ENCODE data around the gene MEIOC.
"Not testable (repeated sequence)": the region's sequence is repeated elsewhere in the genome, so short reads cannot be mapped to it uniquely, and the experiment has no call there.

MEIOC gene

GRCh38 chr17:44655983-44656710 is at the start of gene MEIOC:
Gene MEIOC (plus strand): TSS chr17:44656468. CDS start chr17:44656614, 146 bp downstream.
- DNase-seq = no peak

GRCh38 chr17:44606658-44607057 is 49.6 kb upstream of the MEIOC start:
- DNase-seq = no peak

GRCh38 chr17:44607836-44608690 is 48.2 kb upstream of the MEIOC start:
- peak; percentile 93 for DNase-seq

GRCh38 chr17:44608727-44609435 is 47.4 kb upstream of the MEIOC start:
- DNase-seq = peak; percentile 88

- DNase-seq = peak; percentile 74
Measured at GRCh38 chr17:44610331-44610730, 45.9 kb upstream of the MEIOC start.

GRCh38 chr17:44610871-44611270 is 45.4 kb upstream of the MEIOC start:
- DNase-seq = no peak

- no peak for DNase-seq
Measured at GRCh38 chr17:44614862-44615261, 41.4 kb upstream of the MEIOC start.

- DNase-seq = not testable (repeated sequence)
Measured at GRCh38 chr17:44618652-44619051, 37.6 kb upstream of the MEIOC start.

- DNase-seq = no peak
Measured at GRCh38 chr17:44623070-44623725, 33.1 kb upstream of the MEIOC start.

GRCh38 chr17:44627513-44628242 is 28.6 kb upstream of the MEIOC start:
- no peak for DNase-seq

GRCh38 chr17:44628243-44629188 is 27.8 kb upstream of the MEIOC start:
- DNase-seq = peak; percentile 89

- no peak for DNase-seq
Measured at GRCh38 chr17:44629314-44629713, 27.0 kb upstream of the MEIOC start.

- no peak for DNase-seq
Measured at GRCh38 chr17:44630703-44631102, 25.6 kb upstream of the MEIOC start.

- no peak for DNase-seq
Measured at GRCh38 chr17:44633998-44634397, 22.3 kb upstream of the MEIOC start.

- not testable (repeated sequence) for DNase-seq
Measured at GRCh38 chr17:44634401-44634800, 21.9 kb upstream of the MEIOC start.

- DNase-seq = no peak
Measured at GRCh38 chr17:44636562-44636961, 19.7 kb upstream of the MEIOC start.

GRCh38 chr17:44637066-44637465 is 19.2 kb upstream of the MEIOC start:
- DNase-seq = no peak

GRCh38 chr17:44642834-44643233 is 13.4 kb upstream of the MEIOC start:
- DNase-seq = no peak

GRCh38 chr17:44645341-44645740 is 10.9 kb upstream of the MEIOC start:
- no peak for DNase-seq

- DNase-seq = no peak
Measured at GRCh38 chr17:44646280-44646679, 10.0 kb upstream of the MEIOC start.

GRCh38 chr17:44647736-44648135 is 8.5 kb upstream of the MEIOC start:
- no peak for DNase-seq

Measured in NCI-H1092 (cell line).